Transverse colon (tissue), 4 donors: ENCODE data around the gene ANKRD30B.

Experiments
- CTCF ChIP-seq, 5 experiments: fragments of 200-600 bp in 3 of 5; fragments of 450-650 bp in 2 of 5; sonication (generic) in 3 of 5; IDR thresholded peaks; 1 replicate in 2 of 5; 2 replicates in 3 of 5; pipeline ENCODE4 v1.5.1; 2016 to 2017; ENCODE audit warnings: antibody characterized with exemption in 5 of 5, inconsistent platforms in 3 of 5, mild to moderate bottlenecking in 2 of 5, moderate library complexity in 1 of 5
- EP300 ChIP-seq: sonication (generic); formaldehyde crosslinking; IDR thresholded peaks from one replicate; pipeline ENCODE4 v1.6.1; 2017; ENCODE audit warnings: antibody characterized with exemption, low read depth
- POLR2AphosphoS5 ChIP-seq, 3 donors: sonication (generic); formaldehyde crosslinking; IDR thresholded peaks; one replicate each; pipeline ENCODE4 v1.6.1; 2016; ENCODE audit warnings: antibody characterized with exemption in 3 of 3

- TF ChIP-seq CTCF (IDR thresholded peaks at IDR 0.05) (no peak), POLR2AphosphoS5 (IDR thresholded peaks at IDR 0.05) (no peak), EP300 (no peak)
These were observed 36.2 kb downstream of the ANKRD30B start for GRCh38 chr18:14784133-14784532.
